SK-N-SH (cell line): ENCODE data around the gene PPIC.

Source experiments
- FOXJ3 ChIP-seq: sonication (generic); formaldehyde crosslinking; IDR thresholded peaks from 2 replicates; pipeline ENCODE4 v1.5.1; 2020; ENCODE audit warnings: mild to moderate bottlenecking, missing genetic modification reagents
- FOXM1 ChIP-seq: IDR thresholded peaks from 2 replicates; pipeline ENCODE4 v1.4.0; 2012; ENCODE audit warnings: low read depth, mild to moderate bottlenecking
- GABPA ChIP-seq: IDR thresholded peaks from 2 replicates; pipeline ENCODE4 v1.4.0; 2012; ENCODE audit warnings: low read depth, mild to moderate bottlenecking
- POLR2AphosphoS5 ChIP-seq: IDR thresholded peaks from 2 replicates; pipeline ENCODE4 v1.6.1; 2012; ENCODE audit warnings: low read depth, low read length
- RAD21 ChIP-seq: IDR thresholded peaks from 2 replicates; pipeline ENCODE4 v1.6.1; 2012; ENCODE audit warnings: mild to moderate bottlenecking, low read length
- SIN3A ChIP-seq: IDR thresholded peaks from 2 replicates; pipeline ENCODE4 v1.6.1; 2012; ENCODE audit warnings: low read depth, mild to moderate bottlenecking, low read length, moderate library complexity, borderline replicate concordance
- TAF1 ChIP-seq: IDR thresholded peaks from 2 replicates; pipeline ENCODE4 v1.6.1; 2012; ENCODE audit warnings: low read depth, mild to moderate bottlenecking, low read length, moderate library complexity, borderline replicate concordance
- TCF12 ChIP-seq: IDR thresholded peaks from 2 replicates; pipeline ENCODE4 v1.4.0; 2012
- TF ChIP-seq, protein P1 (sequence below): fragments of 200-600 bp; sonication (generic); IDR thresholded peaks from 2 replicates; pipeline ENCODE4 v1.6.1; 2017; ENCODE audit warnings: antibody characterized with exemption, mild to moderate bottlenecking, moderate library complexity
- TF ChIP-seq, protein P2 (sequence below): IDR thresholded peaks from 2 replicates; pipeline ENCODE4; 2012
- TF ChIP-seq, protein P3 (sequence below): fragments of 150-350 bp; IDR thresholded peaks from 2 replicates; pipeline ENCODE4 v1.6.1; 2016; ENCODE audit warnings: mild to moderate bottlenecking, low read depth, low read length
- TF ChIP-seq, protein P4 (sequence below): IDR thresholded peaks from 2 replicates; pipeline ENCODE4 v1.6.1; 2012; ENCODE audit warnings: mild to moderate bottlenecking, low read depth, low read length, moderate library complexity
- TF ChIP-seq, protein P5 (sequence below): IDR thresholded peaks from 2 replicates; pipeline ENCODE4 v1.4.0; 2012; ENCODE audit warnings: low read depth

DNA sequence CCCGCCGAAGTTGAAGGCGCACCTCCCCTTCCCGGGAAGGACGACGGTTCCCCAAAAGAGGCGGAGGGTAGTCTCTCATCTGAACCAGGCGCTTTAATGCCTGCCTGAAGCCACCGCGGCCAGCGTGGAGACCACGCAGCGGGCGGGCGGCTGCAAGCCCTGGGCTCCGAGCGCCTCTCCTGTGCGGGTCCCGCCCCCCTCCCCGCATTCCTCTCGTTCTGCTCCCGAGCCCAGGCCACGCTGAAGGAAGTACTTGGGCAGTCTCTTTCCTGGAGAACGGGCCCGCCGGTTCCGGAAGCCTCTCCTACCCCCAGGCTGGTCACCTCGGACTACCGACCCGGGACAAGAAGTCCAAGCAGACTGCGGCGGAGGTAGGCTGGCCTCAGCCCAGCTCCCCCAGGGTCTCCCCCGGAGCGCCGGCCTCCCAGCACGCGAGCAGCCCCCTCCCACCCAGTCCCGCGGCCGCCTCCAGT is 571 bp downstream of the PPIC start:
- TF ChIP-seq, protein P1, sequence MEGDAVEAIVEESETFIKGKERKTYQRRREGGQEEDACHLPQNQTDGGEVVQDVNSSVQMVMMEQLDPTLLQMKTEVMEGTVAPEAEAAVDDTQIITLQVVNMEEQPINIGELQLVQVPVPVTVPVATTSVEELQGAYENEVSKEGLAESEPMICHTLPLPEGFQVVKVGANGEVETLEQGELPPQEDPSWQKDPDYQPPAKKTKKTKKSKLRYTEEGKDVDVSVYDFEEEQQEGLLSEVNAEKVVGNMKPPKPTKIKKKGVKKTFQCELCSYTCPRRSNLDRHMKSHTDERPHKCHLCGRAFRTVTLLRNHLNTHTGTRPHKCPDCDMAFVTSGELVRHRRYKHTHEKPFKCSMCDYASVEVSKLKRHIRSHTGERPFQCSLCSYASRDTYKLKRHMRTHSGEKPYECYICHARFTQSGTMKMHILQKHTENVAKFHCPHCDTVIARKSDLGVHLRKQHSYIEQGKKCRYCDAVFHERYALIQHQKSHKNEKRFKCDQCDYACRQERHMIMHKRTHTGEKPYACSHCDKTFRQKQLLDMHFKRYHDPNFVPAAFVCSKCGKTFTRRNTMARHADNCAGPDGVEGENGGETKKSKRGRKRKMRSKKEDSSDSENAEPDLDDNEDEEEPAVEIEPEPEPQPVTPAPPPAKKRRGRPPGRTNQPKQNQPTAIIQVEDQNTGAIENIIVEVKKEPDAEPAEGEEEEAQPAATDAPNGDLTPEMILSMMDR: no peak
- TF ChIP-seq, protein P2, sequence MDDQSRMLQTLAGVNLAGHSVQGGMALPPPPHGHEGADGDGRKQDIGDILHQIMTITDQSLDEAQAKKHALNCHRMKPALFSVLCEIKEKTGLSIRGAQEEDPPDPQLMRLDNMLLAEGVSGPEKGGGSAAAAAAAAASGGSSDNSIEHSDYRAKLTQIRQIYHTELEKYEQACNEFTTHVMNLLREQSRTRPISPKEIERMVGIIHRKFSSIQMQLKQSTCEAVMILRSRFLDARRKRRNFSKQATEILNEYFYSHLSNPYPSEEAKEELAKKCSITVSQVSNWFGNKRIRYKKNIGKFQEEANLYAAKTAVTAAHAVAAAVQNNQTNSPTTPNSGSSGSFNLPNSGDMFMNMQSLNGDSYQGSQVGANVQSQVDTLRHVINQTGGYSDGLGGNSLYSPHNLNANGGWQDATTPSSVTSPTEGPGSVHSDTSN: no peak
- TF ChIP-seq POLR2AphosphoS5 (no peak), FOXM1 (no peak), RAD21 (no peak), GABPA (peak; percentile 33; the same call in 1 of the 2 replicates), TAF1 (no peak), FOXJ3 (CRISPR knock-in tag) (no peak), SIN3A (no peak), TCF12 (no peak)
- TF ChIP-seq, protein P3, sequence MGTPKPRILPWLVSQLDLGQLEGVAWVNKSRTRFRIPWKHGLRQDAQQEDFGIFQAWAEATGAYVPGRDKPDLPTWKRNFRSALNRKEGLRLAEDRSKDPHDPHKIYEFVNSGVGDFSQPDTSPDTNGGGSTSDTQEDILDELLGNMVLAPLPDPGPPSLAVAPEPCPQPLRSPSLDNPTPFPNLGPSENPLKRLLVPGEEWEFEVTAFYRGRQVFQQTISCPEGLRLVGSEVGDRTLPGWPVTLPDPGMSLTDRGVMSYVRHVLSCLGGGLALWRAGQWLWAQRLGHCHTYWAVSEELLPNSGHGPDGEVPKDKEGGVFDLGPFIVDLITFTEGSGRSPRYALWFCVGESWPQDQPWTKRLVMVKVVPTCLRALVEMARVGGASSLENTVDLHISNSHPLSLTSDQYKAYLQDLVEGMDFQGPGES: no peak
- TF ChIP-seq, protein P4, sequence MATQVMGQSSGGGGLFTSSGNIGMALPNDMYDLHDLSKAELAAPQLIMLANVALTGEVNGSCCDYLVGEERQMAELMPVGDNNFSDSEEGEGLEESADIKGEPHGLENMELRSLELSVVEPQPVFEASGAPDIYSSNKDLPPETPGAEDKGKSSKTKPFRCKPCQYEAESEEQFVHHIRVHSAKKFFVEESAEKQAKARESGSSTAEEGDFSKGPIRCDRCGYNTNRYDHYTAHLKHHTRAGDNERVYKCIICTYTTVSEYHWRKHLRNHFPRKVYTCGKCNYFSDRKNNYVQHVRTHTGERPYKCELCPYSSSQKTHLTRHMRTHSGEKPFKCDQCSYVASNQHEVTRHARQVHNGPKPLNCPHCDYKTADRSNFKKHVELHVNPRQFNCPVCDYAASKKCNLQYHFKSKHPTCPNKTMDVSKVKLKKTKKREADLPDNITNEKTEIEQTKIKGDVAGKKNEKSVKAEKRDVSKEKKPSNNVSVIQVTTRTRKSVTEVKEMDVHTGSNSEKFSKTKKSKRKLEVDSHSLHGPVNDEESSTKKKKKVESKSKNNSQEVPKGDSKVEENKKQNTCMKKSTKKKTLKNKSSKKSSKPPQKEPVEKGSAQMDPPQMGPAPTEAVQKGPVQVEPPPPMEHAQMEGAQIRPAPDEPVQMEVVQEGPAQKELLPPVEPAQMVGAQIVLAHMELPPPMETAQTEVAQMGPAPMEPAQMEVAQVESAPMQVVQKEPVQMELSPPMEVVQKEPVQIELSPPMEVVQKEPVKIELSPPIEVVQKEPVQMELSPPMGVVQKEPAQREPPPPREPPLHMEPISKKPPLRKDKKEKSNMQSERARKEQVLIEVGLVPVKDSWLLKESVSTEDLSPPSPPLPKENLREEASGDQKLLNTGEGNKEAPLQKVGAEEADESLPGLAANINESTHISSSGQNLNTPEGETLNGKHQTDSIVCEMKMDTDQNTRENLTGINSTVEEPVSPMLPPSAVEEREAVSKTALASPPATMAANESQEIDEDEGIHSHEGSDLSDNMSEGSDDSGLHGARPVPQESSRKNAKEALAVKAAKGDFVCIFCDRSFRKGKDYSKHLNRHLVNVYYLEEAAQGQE: no peak
- TF ChIP-seq, protein P5, sequence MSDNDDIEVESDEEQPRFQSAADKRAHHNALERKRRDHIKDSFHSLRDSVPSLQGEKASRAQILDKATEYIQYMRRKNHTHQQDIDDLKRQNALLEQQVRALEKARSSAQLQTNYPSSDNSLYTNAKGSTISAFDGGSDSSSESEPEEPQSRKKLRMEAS: no peak
